Measurements from ENCODE around the gene ARHGEF11.

ARHGEF11 gene

GRCh38 chr1:157050836-157051235 lies 5.3 kb upstream of the ARHGEF11 start:
- H3K4me3 ChIP-seq (ENCODE audit: low read depth, low read length) = no peak overlapping the region
- H3K9ac ChIP-seq (ENCODE audit: low read length) = no peak overlapping the region
- no peak overlapping the region for H3K27ac ChIP-seq (ENCODE audit: low read depth, low read length)
- H3K4me1 ChIP-seq (ENCODE audit: control insufficient read depth, insufficient read depth, low read length) = no peaks in the 10 kb centered on the region; the same call in 1 of the 2 replicates
- H3K9me3 ChIP-seq (ENCODE audit: control insufficient read depth, insufficient read depth, low read depth, low read length) = 0 out of 2 replicates have a peak, but pooled peaks cover 8% of the 10 kb centered on the region
- H3K36me3 ChIP-seq (ENCODE audit: control insufficient read depth, insufficient read depth, low read length) = no peaks in the 10 kb centered on the region
- no peaks in the 10 kb centered on the region for H3K27me3 ChIP-seq (ENCODE audit: control insufficient read depth, insufficient read depth, low read length)

DNA sequence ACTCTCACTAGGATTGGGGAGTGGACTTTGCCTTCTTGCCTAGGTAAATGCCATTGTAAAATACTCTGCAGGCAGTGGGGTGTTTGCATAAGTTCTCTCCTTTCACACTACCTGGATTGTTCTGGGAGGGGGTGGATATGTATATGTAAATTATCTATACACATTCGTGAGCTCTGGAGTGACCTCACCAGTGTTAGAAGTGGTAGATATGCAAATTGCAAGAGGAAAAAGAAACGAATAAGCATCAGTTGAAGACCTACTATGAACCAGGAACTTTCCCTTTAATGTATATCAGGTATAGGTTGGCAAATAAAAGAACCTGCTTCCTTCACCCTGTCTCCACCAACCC lies 1.5 kb upstream of the ARHGEF11 start:
- no peaks in the 10 kb centered on the region for H3K27me3 ChIP-seq (ENCODE audit: control insufficient read depth, insufficient read depth, low read length)
- H3K36me3 ChIP-seq (ENCODE audit: control insufficient read depth, insufficient read depth, low read length) = no peaks in the 10 kb centered on the region
- H3K9me3 ChIP-seq (ENCODE audit: control insufficient read depth, insufficient read depth, low read depth, low read length) = 0 out of 2 replicates have a peak, but pooled peaks cover 6% of the 10 kb centered on the region
- H3K9ac ChIP-seq (ENCODE audit: low read length) = no peak overlapping the region
- no peak overlapping the region for H3K27ac ChIP-seq (ENCODE audit: low read depth, low read length)
- no peak overlapping the region for H3K4me3 ChIP-seq (ENCODE audit: low read depth, low read length)
- H3K4me1 ChIP-seq (ENCODE audit: control insufficient read depth, insufficient read depth, low read length) = peaks cover 26% of the 10 kb centered on the region

GRCh38 chr1:157044326-157044725 lies 1.2 kb downstream of the ARHGEF11 start:
- H3K4me3 ChIP-seq (ENCODE audit: low read depth, low read length) = peak overlapping the region; percentile 78
- H3K27me3 ChIP-seq (ENCODE audit: control insufficient read depth, insufficient read depth, low read length) = no peaks in the 10 kb centered on the region
- peaks cover 30% of the 10 kb centered on the region for H3K4me1 ChIP-seq (ENCODE audit: control insufficient read depth, insufficient read depth, low read length)
- H3K9ac ChIP-seq (ENCODE audit: low read length) = peak overlapping the region; percentile 55
- no peaks in the 10 kb centered on the region for H3K9me3 ChIP-seq (ENCODE audit: control insufficient read depth, insufficient read depth, low read depth, low read length)
- peaks cover 5% of the 10 kb centered on the region; the same call in 1 of the 2 replicates for H3K36me3 ChIP-seq (ENCODE audit: control insufficient read depth, insufficient read depth, low read length)
- no peak overlapping the region for H3K27ac ChIP-seq (ENCODE audit: low read depth, low read length)

DNA sequence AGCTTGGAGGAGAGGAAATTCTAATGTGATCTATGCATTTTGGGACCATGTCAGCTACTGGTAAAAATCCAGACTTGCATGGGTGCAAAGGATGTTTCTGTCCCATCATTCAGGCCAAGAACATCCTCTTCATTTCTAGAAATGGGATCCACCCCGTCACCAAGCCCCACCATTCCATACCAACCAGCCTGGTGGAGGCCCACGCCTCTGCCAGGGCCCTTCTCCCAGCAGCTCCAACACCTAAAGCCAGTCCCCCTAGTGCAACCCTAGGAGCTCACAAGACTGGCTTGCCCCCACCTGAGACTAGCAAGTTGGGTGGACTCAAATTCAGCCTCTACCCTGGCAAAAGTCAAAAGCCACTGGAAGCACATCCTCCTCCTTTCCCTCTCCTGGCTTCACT lies 1.9 kb downstream of the ARHGEF11 start:
- Histone ChIP-seq H3K27me3 (ENCODE audit: control insufficient read depth, insufficient read depth, low read length) (no peaks in the 10 kb centered on the region), H3K4me3 (ENCODE audit: low read depth, low read length) (peak overlapping the region; percentile 78), H3K27ac (ENCODE audit: low read depth, low read length) (no peak overlapping the region), H3K9me3 (ENCODE audit: control insufficient read depth, insufficient read depth, low read depth, low read length) (no peaks in the 10 kb centered on the region), H3K36me3 (ENCODE audit: control insufficient read depth, insufficient read depth, low read length) (peaks cover 5% of the 10 kb centered on the region; the same call in 1 of the 2 replicates), H3K9ac (ENCODE audit: low read length) (peak overlapping the region; percentile 14), H3K4me1 (ENCODE audit: control insufficient read depth, insufficient read depth, low read length) (peaks cover 30% of the 10 kb centered on the region)

DNA sequence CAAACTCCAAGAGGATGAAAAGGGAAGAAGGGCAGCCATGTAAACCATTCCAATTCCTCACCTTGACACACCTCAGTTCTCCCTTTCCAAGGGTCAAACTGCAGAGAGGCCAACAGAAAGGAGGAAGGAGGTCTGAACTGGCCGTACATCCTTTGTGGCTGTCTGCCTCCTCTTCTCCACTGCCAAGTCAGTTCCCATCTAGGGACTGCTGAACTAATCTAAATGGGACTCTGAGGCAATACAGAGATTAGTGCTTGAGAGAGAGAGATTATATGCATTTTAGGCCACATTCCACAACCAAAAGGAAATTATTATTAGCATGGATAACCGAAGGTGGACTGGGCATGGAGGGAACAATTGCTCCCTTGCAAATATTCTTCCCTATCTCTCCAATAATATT lies 2.7 kb downstream of the ARHGEF11 start:
- peaks cover 5% of the 10 kb centered on the region; the same call in 1 of the 2 replicates for H3K36me3 ChIP-seq (ENCODE audit: control insufficient read depth, insufficient read depth, low read length)
- no peaks in the 10 kb centered on the region for H3K9me3 ChIP-seq (ENCODE audit: control insufficient read depth, insufficient read depth, low read depth, low read length)
- peaks cover 30% of the 10 kb centered on the region for H3K4me1 ChIP-seq (ENCODE audit: control insufficient read depth, insufficient read depth, low read length)
- H3K9ac ChIP-seq (ENCODE audit: low read length) = no peak overlapping the region
- H3K27ac ChIP-seq (ENCODE audit: low read depth, low read length) = no peak overlapping the region
- H3K27me3 ChIP-seq (ENCODE audit: control insufficient read depth, insufficient read depth, low read length) = no peaks in the 10 kb centered on the region
- peak overlapping the region; percentile 78 for H3K4me3 ChIP-seq (ENCODE audit: low read depth, low read length)

DNA sequence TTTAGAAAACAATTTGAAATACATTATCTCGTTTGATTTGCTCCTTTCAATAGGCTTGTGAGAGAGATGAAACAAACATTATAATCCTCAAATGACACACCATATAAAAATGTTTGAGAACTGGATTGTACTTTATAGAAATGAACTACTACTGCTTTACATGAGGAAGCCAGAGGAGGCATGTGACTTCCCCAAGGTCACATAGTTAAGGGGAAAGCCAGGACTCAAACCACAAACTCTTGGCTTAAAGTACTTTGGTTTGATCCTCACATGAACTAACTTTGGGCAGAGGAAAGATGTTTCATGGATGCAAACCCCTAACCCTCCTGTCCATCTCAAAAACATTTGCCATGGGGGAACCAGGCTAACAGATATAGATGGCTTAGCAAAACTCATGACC lies 4.7 kb downstream of the ARHGEF11 start:
- no peaks in the 10 kb centered on the region for H3K27me3 ChIP-seq (ENCODE audit: control insufficient read depth, insufficient read depth, low read length)
- no peak overlapping the region for H3K9ac ChIP-seq (ENCODE audit: low read length)
- H3K4me3 ChIP-seq (ENCODE audit: low read depth, low read length) = no peak overlapping the region
- H3K4me1 ChIP-seq (ENCODE audit: control insufficient read depth, insufficient read depth, low read length) = peaks cover 30% of the 10 kb centered on the region
- H3K36me3 ChIP-seq (ENCODE audit: control insufficient read depth, insufficient read depth, low read length) = peaks cover 5% of the 10 kb centered on the region; the same call in 1 of the 2 replicates
- no peak overlapping the region for H3K27ac ChIP-seq (ENCODE audit: low read depth, low read length)
- H3K9me3 ChIP-seq (ENCODE audit: control insufficient read depth, insufficient read depth, low read depth, low read length) = no peaks in the 10 kb centered on the region

DNA sequence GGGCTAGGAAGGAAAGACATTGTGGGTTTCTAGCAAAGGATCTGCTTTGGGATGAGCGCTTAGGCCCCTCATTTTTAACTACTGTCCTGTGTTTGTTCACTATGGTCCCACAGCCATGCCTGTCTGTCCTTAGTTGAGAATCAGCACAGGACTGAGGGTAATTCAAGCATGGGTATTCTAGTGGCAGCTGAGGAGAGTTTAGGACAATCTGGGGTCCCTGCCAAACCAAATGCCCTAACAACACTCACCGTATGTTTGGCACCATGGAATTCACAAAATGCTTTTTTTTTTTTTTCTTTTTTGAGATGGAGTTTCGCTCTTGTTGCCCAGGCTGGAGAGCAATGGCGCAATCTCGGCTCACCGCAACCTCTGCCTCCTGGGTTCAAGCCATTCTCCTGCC lies 10.4 kb downstream of the ARHGEF11 start:
- Histone ChIP-seq H3K9me3 (ENCODE audit: control insufficient read depth, insufficient read depth, low read depth, low read length) (no peaks in the 10 kb centered on the region), H3K4me3 (ENCODE audit: low read depth, low read length) (no peak overlapping the region), H3K27me3 (ENCODE audit: control insufficient read depth, insufficient read depth, low read length) (no peaks in the 10 kb centered on the region), H3K4me1 (ENCODE audit: control insufficient read depth, insufficient read depth, low read length) (peaks cover 10% of the 10 kb centered on the region; the same call in 1 of the 2 replicates), H3K36me3 (ENCODE audit: control insufficient read depth, insufficient read depth, low read length) (no peaks in the 10 kb centered on the region), H3K9ac (ENCODE audit: low read length) (no peak overlapping the region), H3K27ac (ENCODE audit: low read depth, low read length) (no peak overlapping the region)

DNA sequence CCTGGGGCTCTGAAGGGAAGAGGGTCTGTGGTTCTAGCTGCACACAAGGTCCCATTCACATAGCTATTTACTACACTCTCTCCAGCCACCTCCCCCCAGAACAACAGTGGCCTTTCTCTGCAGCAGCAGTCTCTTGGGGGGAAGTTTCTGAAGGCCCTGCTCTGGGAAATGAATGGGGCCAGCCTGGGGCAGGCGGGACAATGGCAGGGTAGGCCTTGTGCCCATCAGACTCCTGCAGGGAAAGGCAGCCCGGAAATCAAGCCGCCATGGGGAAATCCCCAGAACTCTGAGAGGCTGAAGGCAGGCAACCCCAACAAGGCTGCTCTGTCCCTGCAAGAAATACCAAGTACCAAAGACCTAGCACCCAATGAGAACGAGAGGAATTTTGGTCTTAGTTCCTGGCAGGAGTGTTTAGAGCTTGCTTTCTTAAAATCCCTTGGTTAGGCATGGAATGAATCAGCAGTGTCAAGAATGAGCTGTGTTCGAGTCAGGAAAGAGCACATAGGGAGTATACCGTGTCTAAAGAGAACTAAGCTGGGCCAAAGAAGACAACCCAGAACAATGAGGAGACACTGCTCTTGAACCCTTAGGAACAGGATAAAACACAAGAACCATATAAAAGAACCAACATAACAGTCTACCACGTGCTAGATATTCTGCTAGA lies 11.3 kb downstream of the ARHGEF11 start:
- Histone ChIP-seq H3K4me1 (ENCODE audit: control insufficient read depth, insufficient read depth, low read length) (peaks cover 10% of the 10 kb centered on the region; the same call in 1 of the 2 replicates), H3K36me3 (ENCODE audit: control insufficient read depth, insufficient read depth, low read length) (no peaks in the 10 kb centered on the region), H3K9me3 (ENCODE audit: control insufficient read depth, insufficient read depth, low read depth, low read length) (no peaks in the 10 kb centered on the region), H3K27me3 (ENCODE audit: control insufficient read depth, insufficient read depth, low read length) (no peaks in the 10 kb centered on the region), H3K27ac (ENCODE audit: low read depth, low read length) (no peak overlapping the region), H3K4me3 (ENCODE audit: low read depth, low read length) (no peak overlapping the region), H3K9ac (ENCODE audit: low read length) (no peak overlapping the region)

DNA sequence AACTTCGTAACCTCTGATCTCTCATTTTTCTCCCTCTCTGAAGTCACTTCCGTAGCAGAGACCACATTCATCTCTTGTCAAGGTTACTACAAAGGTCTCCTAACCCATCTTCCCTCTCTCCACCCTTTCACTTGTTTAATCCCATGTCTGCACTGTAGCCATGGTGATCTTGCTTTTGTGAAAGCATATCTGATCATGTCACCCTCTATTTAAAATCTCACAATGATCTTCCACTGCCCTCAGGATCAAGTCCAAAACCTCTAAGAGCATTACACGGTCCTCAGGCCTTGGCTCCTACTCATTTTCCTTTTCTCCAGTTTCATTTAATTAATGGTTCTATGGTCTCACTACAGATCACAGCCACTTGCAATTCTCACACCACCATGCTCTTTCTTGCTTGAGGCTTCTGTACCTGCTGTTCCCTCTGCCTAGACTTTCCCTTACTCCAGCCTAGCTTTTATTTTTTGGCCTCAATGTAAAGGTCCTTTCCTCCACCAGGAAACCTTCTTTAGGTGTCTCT lies 12.1 kb downstream of the ARHGEF11 start:
- no peaks in the 10 kb centered on the region for H3K36me3 ChIP-seq (ENCODE audit: control insufficient read depth, insufficient read depth, low read length)
- no peaks in the 10 kb centered on the region for H3K9me3 ChIP-seq (ENCODE audit: control insufficient read depth, insufficient read depth, low read depth, low read length)
- H3K9ac ChIP-seq (ENCODE audit: low read length) = no peak overlapping the region
- no peaks in the 10 kb centered on the region for H3K27me3 ChIP-seq (ENCODE audit: control insufficient read depth, insufficient read depth, low read length)
- H3K4me1 ChIP-seq (ENCODE audit: control insufficient read depth, insufficient read depth, low read length) = peaks cover 10% of the 10 kb centered on the region; the same call in 1 of the 2 replicates
- no peak overlapping the region for H3K4me3 ChIP-seq (ENCODE audit: low read depth, low read length)
- H3K27ac ChIP-seq (ENCODE audit: low read depth, low read length) = no peak overlapping the region

- no peaks in the 10 kb centered on the region for H3K27me3 ChIP-seq (ENCODE audit: control insufficient read depth, insufficient read depth, low read length)
- H3K4me1 ChIP-seq (ENCODE audit: control insufficient read depth, insufficient read depth, low read length) = peaks cover 10% of the 10 kb centered on the region; the same call in 1 of the 2 replicates
- H3K9me3 ChIP-seq (ENCODE audit: control insufficient read depth, insufficient read depth, low read depth, low read length) = no peaks in the 10 kb centered on the region
- no peaks in the 10 kb centered on the region for H3K36me3 ChIP-seq (ENCODE audit: control insufficient read depth, insufficient read depth, low read length)
- H3K9ac ChIP-seq (ENCODE audit: low read length) = no peak overlapping the region
- no peak overlapping the region for H3K27ac ChIP-seq (ENCODE audit: low read depth, low read length)
- no peak overlapping the region for H3K4me3 ChIP-seq (ENCODE audit: low read depth, low read length)
Observed at GRCh38 chr1:157032303-157032702, 13.2 kb downstream of the ARHGEF11 start.

DNA sequence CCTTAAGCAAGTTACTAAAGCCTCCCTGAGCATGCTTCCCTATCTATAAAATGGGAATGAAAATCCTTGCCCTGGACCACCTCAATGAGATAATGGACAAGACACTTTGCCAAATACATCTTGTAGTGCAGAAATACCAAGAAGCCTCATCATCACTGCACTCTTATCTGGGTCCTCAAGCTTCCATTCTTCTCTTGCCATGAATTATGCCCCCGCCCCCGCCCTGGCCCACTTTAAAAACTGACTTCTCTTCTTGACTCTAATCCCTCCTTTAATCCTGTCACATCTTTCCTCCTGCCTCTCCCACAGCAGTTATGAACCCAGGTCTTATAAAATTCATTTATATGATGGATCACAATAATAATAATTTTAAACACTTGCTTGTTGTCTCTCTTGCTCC lies 14.8 kb downstream of the ARHGEF11 start:
- Histone ChIP-seq H3K4me3 (ENCODE audit: low read depth, low read length) (no peak overlapping the region), H3K27ac (ENCODE audit: low read depth, low read length) (no peak overlapping the region), H3K27me3 (ENCODE audit: control insufficient read depth, insufficient read depth, low read length) (no peaks in the 10 kb centered on the region), H3K9me3 (ENCODE audit: control insufficient read depth, insufficient read depth, low read depth, low read length) (no peaks in the 10 kb centered on the region), H3K36me3 (ENCODE audit: control insufficient read depth, insufficient read depth, low read length) (no peaks in the 10 kb centered on the region), H3K4me1 (ENCODE audit: control insufficient read depth, insufficient read depth, low read length) (peaks cover 10% of the 10 kb centered on the region; the same call in 1 of the 2 replicates), H3K9ac (ENCODE audit: low read length) (no peak overlapping the region)

Measured in HUES6 (cell line).